Thoracic aorta (tissue), 2 donors: ENCODE results near the gene MVD. TPM values are rescaled to one million over a fixed set of nuclear protein-coding genes. Genes with fewer than 3 reads are reported as not detected.
A peak's percentile ranks its signal among the peaks of the same experiment; 100 is the strongest.

Source experiments
- ATAC-seq: fragments of 150-250 bp; one replicate; pipeline ENCODE4 v1.8.0; 2017; ENCODE audit warnings: low read depth; ENCODE audit not compliant: insufficient number of reproducible peaks, low FRiP score
- DNase-seq: peaks from one replicate; pipeline ENCODE4 v3.0.0-alpha.2; 2020; ENCODE audit warnings: low spot score
- H3K27ac ChIP-seq, 2 donors: fragments of 200-600 bp; sonication (generic); 1 replicate in 1 of 2; 2 replicates in 1 of 2; pipeline ENCODE4 v1.5.1; 2016; ENCODE audit warnings: mild to moderate bottlenecking in 2 of 2, moderate library complexity in 2 of 2
- H3K27me3 ChIP-seq: fragments of 200-600 bp; sonication (generic); replicated peaks from 2 replicates; pipeline ENCODE4 v1.6.0; 2016; ENCODE audit warnings: mild to moderate bottlenecking; ENCODE audit not compliant: insufficient read depth
- H3K36me3 ChIP-seq: fragments of 200-600 bp; sonication (generic); one replicate; pipeline ENCODE4 v1.5.1; 2016
- H3K4me1 ChIP-seq, 2 donors: fragments of 200-600 bp; sonication (generic); 1 replicate in 1 of 2; 2 replicates in 1 of 2; pipeline versions ENCODE4 v1.5.1 to v1.6.0; 2016; ENCODE audit warnings: low read depth in 2 of 2, mild to moderate bottlenecking in 1 of 2; ENCODE audit not compliant: control insufficient read depth in 1 of 2
- H3K4me3 ChIP-seq: fragments of 200-600 bp; sonication (generic); 2 replicates; pipeline ENCODE4 v1.5.1; 2016; ENCODE audit warnings: mild to moderate bottlenecking
- H3K9me3 ChIP-seq: fragments of 200-600 bp; sonication (generic); 2 replicates; pipeline ENCODE4 v1.5.1; 2016
- CTCF ChIP-seq: fragments of 200-600 bp; sonication (generic); IDR thresholded peaks from one replicate; pipeline ENCODE4 v1.5.1; 2019; ENCODE audit warnings: antibody characterized with exemption
- total RNA-seq, 2 donors: library from RNA; depleted of rRNA; stranded (reverse); fragments of >200 nt; gene quantifications; one replicate each; pipeline versions ENCODE4 v1.1.0 to v1.2.3, GENCODE V29; 2016

The MVD gene
- total RNA-seq, 2 donors from 2014 or later = 22.4 to 38.9 TPM

- Histone ChIP-seq H3K27me3 (no peaks in the 10 kb centered on the region), H3K36me3 (peaks cover 2% of the 10 kb centered on the region), H3K4me1 (peaks cover 21 to 29% of the 10 kb centered on the region in 2 donors), H3K9me3 (no peaks in the 10 kb centered on the region), H3K4me3 (peak overlapping the region; percentile 99), H3K27ac (peak overlapping the region; percentile 62 to 63)
- no peak for TF ChIP-seq CTCF
- no peak for ATAC-seq
- no peak for DNase-seq
Observed at GRCh38 chr16:88706965-88707826, 44.3 kb upstream of the MVD start.

GRCh38 chr16:88706229-88706964 lies 43.5 kb upstream of the MVD start, which contains the start of the genes CTU2 and RNF166:
Gene CTU2, plus strand, starts transcription at chr16:88706503. Its CDS starts 28 bp downstream, at chr16:88706531.
Gene RNF166, minus strand, starts transcription at chr16:88706408. Its CDS starts 83 bp downstream, at chr16:88706325.
- Histone ChIP-seq H3K36me3 (peaks cover 2% of the 10 kb centered on the region), H3K4me1 (peaks cover 22 to 32% of the 10 kb centered on the region in 2 donors), H3K27ac (peak within 1 kb of the TSS; percentile 62 to 63), H3K4me3 (peak within 1 kb of the TSS; percentile 99), H3K27me3 (no peaks in the 10 kb centered on the region), H3K9me3 (no peaks in the 10 kb centered on the region)
- DNase-seq = peak; percentile 39
- ATAC-seq = peak; percentile 87
- no peak for TF ChIP-seq CTCF

GRCh38 chr16:88705801-88706228 lies 42.9 kb upstream of the MVD start:
- TF ChIP-seq CTCF = no peak
- peaks cover 24 to 35% of the 10 kb centered on the region in 2 donors for H3K4me1 ChIP-seq
- no peaks in the 10 kb centered on the region for H3K27me3 ChIP-seq
- peak overlapping the region; percentile 51 to 62 for H3K27ac ChIP-seq
- ATAC-seq (peak; percentile 20), DNase-seq (no peak)
- H3K36me3 ChIP-seq = peaks cover 2% of the 10 kb centered on the region
- no peaks in the 10 kb centered on the region for H3K9me3 ChIP-seq
- H3K4me3 ChIP-seq = peak overlapping the region; percentile 99

GRCh38 chr16:88705076-88705684 lies 42.3 kb upstream of the MVD start:
- DNase-seq = no peak
- Histone ChIP-seq H3K9me3 (no peaks in the 10 kb centered on the region), H3K36me3 (peaks cover 2% of the 10 kb centered on the region), H3K27ac (peak overlapping the region; percentile 51 to 62), H3K27me3 (no peaks in the 10 kb centered on the region), H3K4me1 (peaks cover 24 to 35% of the 10 kb centered on the region in 2 donors), H3K4me3 (peak overlapping the region; percentile 99)
- ATAC-seq = no peak
- no peak for TF ChIP-seq CTCF
